Thyroid gland (tissue), 4 donors: ENCODE results near the gene ADGRG7.

Experiments
- POLR2A ChIP-seq, 2 donors: fragments of 450-650 bp; IDR thresholded peaks; one replicate each; pipeline ENCODE4 v1.6.1; 2017; ENCODE audit warnings: antibody characterized with exemption in 2 of 2, mild to moderate bottlenecking in 2 of 2, moderate library complexity in 1 of 2
- TF ChIP-seq, protein P1 (sequence below), 6 experiments: fragments of 200-600 bp in 3 of 6; fragments of 450-650 bp in 3 of 6; sonication (generic) in 3 of 6; IDR thresholded peaks; one replicate each; pipeline ENCODE4 v1.5.1; 2016 to 2019; ENCODE audit warnings: antibody characterized with exemption in 6 of 6, mild to moderate bottlenecking in 2 of 6, inconsistent platforms in 1 of 6, moderate library complexity in 1 of 6

DNA sequence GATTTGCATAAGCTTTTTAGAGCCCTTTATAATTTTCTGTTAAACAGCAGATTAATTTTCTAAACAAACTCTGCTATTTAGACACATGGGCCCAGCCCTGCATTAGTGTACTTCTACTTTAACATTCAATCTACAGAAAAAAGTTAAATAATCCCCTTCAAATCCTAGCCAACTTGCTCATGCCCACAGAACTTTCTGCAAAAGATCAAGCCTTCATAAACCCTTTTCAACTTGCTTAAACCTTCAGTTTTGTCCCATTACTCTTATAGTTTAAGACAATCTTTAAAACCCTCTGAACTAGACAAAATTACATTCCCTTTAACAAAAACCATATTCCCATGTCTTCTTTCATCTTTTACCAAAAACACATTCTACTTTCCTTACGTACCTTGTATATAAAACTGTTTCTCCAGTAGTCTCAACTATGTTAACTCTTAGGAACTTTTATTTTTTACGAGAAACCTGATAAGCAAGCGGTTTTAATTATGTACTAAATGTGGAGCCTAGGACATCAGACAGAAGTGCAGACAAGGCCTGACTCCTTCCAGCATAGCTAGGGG is 25.2 kb upstream of the ADGRG7 start:
- TF ChIP-seq, protein P1, sequence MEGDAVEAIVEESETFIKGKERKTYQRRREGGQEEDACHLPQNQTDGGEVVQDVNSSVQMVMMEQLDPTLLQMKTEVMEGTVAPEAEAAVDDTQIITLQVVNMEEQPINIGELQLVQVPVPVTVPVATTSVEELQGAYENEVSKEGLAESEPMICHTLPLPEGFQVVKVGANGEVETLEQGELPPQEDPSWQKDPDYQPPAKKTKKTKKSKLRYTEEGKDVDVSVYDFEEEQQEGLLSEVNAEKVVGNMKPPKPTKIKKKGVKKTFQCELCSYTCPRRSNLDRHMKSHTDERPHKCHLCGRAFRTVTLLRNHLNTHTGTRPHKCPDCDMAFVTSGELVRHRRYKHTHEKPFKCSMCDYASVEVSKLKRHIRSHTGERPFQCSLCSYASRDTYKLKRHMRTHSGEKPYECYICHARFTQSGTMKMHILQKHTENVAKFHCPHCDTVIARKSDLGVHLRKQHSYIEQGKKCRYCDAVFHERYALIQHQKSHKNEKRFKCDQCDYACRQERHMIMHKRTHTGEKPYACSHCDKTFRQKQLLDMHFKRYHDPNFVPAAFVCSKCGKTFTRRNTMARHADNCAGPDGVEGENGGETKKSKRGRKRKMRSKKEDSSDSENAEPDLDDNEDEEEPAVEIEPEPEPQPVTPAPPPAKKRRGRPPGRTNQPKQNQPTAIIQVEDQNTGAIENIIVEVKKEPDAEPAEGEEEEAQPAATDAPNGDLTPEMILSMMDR (IDR thresholded peaks at IDR 0.05) = no peak
- no peak for TF ChIP-seq POLR2A (IDR thresholded peaks at IDR 0.05)
